Stimulated activated CD8-positive, alpha-beta memory T cell treated with anti-CD3 and anti-CD28 coated beads, Interleukin-7, amount 100 ng/mL, for 1 hour (primary cell): ENCODE data around the gene SAA1.
"Not testable (repeated sequence)": the region's sequence is repeated elsewhere in the genome, so short reads cannot be mapped to it uniquely, and the experiment has no call there.

ENCODE experiments used
- DNase-seq, 2 donors: peaks; one replicate each; pipeline ENCODE4 v3.0.0-alpha.2; 2020; ENCODE audit warnings: low read depth in 2 of 2

The SAA1 gene

DNA sequence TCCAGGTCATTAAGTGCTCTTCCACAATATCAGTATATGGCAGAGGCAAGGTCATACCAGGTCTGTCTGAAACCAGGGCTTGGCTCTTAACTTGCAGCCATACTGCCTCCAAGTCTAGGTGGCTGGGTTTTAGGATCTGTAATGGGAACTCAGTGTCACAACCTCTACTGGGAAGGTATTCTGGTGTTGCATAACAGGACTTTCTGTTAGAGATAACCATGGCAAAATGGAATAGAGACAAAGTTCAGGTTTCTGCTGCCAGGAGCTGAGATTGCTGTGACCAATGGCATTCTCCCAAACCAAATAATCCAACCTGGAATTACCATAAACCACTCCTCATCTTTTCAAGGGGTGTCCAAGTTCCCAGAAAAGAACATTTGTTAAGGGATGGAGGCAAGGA is 6.8 kb upstream of the SAA1 start:
- DNase-seq = no peak

DNA sequence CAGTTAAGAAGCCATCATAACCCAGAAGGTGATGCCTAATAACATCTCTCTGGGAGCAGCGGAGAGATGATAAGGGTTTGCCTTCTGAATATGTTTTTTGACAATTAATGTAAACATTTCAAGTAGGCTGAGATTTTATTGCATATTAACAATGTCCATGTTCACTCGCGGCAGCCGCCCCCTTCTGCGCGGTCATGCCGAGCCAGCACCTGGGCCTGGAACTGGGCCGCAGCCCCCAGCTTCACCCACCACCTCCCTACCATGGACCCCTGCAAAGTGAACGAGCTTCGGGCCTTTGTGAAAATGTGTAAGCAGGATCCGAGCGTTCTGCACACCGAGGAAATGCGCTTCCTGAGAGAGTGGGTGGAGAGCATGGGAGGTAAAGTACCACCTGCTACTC is 4.3 kb upstream of the SAA1 start:
- DNase-seq = no peak

DNA sequence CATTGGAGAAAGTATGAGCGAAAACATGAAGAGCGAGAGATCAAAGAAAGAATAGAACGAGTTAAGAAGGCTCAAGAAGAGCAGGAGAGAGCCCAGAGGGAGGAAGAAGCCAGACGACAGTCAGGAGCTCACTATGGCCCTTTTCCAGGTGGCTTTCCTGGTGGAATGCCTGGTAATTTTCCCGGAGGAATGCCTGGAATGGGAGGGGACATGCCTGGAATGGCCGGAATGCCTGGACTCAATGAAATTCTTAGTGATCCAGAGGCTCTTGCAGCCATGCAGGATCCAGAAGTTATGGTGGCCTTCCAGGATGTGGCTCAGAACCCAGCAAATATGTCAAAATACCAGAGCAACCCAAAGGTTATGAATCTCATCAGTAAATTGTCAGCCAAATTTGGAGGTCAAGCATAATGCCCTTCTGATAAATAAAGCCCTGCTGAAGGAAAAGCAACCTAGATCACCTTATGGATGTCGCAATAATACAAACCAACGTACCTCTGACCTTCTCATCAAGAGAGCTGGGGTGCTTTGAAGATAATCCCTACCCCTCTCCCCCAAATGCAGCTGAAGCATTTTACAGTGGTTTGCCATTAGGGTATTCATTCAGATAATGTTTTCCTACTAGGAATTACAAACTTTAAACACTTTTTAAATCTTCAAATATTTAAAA is 3.2 kb upstream of the SAA1 start:
- DNase-seq = not testable (repeated sequence)

GRCh38 chr11:18264035-18264434 is 2.0 kb upstream of the SAA1 start:
- DNase-seq = no peak

GRCh38 chr11:18264677-18265555 is 1.1 kb upstream of the SAA1 start:
- DNase-seq = no peak

DNA sequence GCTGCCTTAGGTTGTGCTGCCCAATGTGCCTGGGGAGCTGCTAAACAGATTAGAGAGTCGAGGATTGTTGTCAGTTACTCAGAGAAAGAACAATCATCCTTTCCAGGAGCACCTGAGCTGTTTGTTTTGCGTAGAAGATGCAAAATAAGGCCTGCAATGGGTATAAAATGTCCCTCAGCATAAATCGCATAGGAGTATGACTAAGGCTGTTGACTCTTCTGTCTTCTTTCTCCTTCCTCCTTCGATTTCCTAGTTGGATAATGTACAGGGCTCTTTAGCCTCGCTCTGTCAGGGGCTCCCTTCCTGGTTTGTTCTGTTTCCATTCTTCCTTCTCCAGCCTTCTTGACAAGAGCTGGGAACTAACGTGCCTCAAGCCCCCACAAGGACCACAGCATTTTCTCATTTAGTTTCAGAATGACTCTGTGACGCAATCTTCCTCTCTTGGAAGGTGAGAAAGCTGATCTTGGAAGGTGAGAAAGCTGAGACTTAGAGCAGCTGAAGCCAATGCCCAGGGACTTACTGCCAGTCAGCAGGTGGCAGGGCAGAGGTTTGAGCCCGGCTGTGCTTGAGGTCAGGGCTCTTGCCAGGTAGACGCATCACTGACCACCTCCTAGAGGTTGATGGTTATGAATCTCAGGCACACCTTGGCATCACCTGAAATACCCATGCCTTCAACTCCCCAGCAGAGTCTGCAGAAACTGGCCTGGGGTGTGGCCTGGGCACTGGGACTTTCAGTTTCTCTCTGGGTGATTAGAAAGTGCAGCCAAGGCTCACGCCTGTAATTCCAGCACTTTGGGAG is 1.5 kb downstream of the SAA1 start:
- not testable (repeated sequence) for DNase-seq

GRCh38 chr11:18269252-18269651 is 3.2 kb downstream of the SAA1 start:
- not testable (repeated sequence) for DNase-seq

- DNase-seq = no peak
These were observed 4.0 kb downstream of the SAA1 start for GRCh38 chr11:18270102-18270501.

GRCh38 chr11:18271206-18271605 is 5.1 kb downstream of the SAA1 start:
- no peak for DNase-seq

DNA sequence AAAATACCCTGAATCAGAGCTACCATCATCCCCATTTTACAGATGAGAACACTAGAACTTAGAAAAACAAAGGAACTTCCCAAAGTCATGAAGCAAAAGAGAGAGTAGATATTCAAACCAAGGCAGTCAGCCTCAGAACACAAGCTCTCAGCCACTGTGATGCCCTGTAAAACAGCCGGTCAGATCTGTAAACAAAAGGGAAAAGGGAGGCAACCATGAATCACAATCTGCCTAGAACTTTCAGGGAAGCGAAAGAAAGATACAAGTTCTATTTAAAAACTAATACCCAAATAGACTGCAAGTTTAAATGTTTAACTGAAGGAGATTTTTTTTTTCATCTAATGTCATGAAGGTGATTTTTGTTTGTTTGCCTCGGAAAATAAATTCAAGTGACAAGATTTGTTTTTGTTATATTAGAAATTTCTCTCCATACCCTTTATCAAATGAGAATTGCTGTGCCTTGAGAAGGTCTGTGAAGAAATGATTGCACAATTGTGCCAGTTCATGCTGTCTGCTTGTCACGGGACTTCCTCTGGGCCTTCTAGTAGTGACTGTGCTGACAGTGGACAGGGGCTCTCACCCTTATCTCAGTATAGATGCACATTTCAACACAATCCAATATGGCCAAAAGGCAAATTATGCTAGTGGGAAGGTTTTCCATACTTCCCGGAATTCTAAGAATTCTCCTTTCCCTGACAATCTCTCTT is 11.7 kb downstream of the SAA1 start:
- no peak for DNase-seq

GRCh38 chr11:18280438-18281045 is 14.5 kb downstream of the SAA1 start:
- DNase-seq = no peak

GRCh38 chr11:18282626-18283025 is 16.6 kb downstream of the SAA1 start:
- no peak for DNase-seq

GRCh38 chr11:18285841-18286240 is 19.8 kb downstream of the SAA1 start:
- no peak for DNase-seq

DNA sequence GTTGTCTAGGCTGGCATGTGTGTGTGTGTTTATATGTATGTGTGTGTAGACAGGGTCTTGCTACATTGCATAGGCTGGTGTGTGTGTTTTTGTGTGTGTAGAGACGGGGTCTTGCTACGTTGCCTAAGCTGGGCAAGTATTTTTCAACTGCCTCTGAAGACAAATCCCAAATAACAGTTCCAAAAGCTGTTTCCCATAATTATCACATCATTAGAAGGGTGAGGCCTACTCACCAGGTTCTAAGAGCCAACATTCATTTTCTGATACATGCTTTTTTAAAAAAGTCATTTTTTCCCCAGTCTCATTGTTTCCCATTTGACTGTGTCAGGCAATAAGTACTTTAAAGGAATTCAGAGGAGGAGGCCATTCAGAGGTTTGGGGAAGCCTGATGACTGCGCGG is 22.8 kb downstream of the SAA1 start:
- no peak for DNase-seq

DNA sequence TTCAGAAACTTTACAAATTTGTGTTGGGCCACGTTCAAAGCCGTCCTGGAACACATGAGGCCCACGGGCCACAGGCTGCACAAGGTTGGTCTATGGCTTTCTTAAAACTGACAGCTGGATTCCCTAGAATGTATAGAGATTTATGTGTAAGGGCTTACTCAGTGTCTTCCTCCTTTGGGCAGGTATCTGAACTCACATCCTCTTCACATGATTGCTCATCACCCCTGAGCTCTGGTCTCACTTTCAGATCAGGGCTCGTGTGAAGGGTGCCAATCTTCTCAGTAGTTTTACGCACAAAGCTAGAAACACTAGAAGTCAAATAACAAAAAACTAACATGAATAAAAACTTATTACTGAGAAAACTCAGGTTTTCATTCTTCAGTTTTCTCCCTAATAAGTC is 28.8 kb downstream of the SAA1 start:
- no peak for DNase-seq

- no peak for DNase-seq
These were observed 29.3 kb downstream of the SAA1 start for GRCh38 chr11:18295316-18295715.

- DNase-seq = no peak
These were observed 33.7 kb downstream of the SAA1 start for GRCh38 chr11:18299721-18300120.

GRCh38 chr11:18304745-18305144 is 38.7 kb downstream of the SAA1 start:
- DNase-seq = no peak

GRCh38 chr11:18307461-18308139 is 41.5 kb downstream of the SAA1 start:
- no peak for DNase-seq

- no peak for DNase-seq
These were observed 42.2 kb downstream of the SAA1 start for GRCh38 chr11:18308242-18308641.

GRCh38 chr11:18309691-18310090 is 43.6 kb downstream of the SAA1 start:
- DNase-seq = no peak
